GM21717 (cell line): Measurements from ENCODE around the gene MYZAP.

ENCODE experiments used
- ATAC-seq: cut with Tn5 transposase; IDR thresholded peaks from one replicate; pipeline ENCODE4 v1.9.1; 2021; ENCODE audit warnings: mild to moderate bottlenecking, moderate library complexity; ENCODE audit not compliant: unreplicated experiment

MYZAP gene

DNA sequence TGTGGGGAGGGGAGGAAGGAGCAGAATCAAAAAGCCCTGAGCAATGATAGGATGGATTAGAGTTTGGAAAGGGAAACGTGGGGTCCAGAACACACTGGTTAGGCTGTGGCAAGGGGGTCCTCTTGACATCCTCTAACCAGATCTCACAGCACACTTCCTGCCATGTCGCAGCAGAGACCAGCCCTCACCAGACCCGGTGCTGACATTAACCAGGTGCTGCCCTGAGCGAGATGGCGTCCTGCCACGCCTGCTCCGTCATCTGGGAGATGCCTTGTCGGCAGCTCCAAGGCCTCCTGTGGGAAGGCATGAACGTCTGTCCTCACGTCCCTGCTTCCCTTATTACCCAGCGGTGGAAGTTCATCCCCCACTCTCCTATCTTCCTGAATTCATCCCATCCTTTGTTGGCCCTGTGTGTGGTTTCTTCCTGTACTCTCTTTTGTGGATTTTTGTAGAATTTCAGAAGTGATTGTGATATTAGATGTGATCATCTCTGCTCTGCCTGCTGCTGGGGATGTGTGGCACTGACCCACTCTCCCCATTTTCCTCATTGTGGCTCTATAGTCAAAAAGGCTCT is 29.4 kb upstream of the MYZAP start:
- no peak for ATAC-seq

DNA sequence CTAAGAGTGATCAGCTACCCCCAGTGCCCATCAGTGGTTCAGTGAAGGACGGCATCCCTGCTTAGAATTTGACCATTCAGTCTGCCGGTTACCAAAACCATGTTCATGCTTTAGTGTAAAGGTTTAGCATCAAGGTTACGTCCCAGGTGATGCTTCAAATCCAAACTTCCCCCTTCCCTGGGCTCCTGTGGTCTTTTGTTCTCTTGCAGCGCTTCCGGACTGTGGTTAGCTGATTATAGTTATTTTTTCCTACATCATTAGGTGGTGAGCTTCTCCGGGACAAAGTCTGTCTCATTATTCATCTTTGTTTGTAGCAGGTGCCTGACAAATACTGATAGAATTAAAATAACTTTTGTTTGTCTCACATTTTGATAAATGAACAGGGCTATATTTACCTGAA is 28.3 kb upstream of the MYZAP start:
- ATAC-seq: no peak

GRCh38 chr15:57565311-57565710 is 26.4 kb upstream of the MYZAP start:
- ATAC-seq: no peak

GRCh38 chr15:57566834-57567233 is 24.9 kb upstream of the MYZAP start:
- ATAC-seq: no peak

DNA sequence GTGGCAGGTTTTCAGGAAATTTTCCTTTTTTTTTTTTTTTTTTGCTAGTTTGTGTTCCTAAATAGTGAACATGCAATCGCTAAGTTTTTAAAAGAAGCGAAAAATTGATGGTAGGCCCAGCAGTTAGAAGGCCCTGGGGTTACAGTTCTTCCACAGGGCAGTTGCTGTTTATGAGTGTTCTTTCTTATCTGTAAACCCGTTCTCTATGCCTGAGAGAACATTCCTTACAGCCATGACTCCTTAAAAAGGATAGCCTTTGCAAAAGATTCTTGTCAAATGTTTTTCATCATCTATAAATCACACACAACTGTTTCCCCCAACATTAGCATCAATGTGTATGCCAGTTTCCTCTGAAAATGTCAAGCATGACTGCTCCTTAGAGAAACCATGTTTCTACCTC is 23.8 kb upstream of the MYZAP start:
- no peak for ATAC-seq

- ATAC-seq: no peak
Observed at GRCh38 chr15:57568299-57568698, 23.4 kb upstream of the MYZAP start.

DNA sequence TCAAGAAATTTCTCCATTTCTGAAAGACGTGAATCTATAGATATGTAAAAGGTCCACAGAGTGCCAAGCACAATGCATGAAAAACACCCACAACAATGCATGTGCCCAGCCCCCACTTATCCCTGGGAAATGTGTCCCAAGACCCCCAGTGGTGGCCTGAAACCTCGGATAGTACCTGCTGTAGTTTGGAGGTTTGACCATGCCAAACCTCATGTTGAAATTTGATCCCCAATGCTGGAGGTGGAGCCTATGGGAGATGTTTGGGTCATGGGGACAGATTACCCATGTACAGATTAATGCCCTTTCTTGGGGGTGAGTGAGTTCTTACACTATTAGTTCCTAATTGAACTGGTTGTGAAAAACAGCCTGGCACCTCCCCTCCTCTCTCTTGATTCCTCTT is 21.4 kb upstream of the MYZAP start:
- ATAC-seq: no peak

GRCh38 chr15:57570994-57571393 is 20.7 kb upstream of the MYZAP start:
- no peak for ATAC-seq

DNA sequence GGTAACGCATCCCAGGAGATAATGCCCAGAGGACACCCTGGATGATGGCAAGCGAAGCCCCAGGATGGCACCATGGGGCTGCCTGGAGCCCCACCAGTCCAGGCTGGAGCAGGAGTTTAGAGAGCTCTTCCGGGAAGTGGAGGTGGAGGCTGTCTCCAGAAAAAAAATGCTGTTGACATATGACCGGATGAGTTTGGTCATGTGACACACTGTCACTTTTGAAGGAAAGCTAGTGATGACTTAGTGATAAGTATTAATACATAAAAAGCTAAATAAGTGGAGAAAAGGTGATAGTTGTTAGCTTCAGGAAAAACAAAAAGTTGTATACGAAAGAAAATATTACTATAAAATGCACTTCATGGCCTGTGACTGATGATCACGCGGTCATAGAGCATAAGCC is 20.0 kb upstream of the MYZAP start:
- ATAC-seq: no peak

- no peak for ATAC-seq
Observed at GRCh38 chr15:57572468-57572867, 19.2 kb upstream of the MYZAP start.

- no peak for ATAC-seq
Observed at GRCh38 chr15:57573151-57573550, 18.6 kb upstream of the MYZAP start.

- no peak for ATAC-seq
Observed at GRCh38 chr15:57575363-57575762, 16.3 kb upstream of the MYZAP start.

DNA sequence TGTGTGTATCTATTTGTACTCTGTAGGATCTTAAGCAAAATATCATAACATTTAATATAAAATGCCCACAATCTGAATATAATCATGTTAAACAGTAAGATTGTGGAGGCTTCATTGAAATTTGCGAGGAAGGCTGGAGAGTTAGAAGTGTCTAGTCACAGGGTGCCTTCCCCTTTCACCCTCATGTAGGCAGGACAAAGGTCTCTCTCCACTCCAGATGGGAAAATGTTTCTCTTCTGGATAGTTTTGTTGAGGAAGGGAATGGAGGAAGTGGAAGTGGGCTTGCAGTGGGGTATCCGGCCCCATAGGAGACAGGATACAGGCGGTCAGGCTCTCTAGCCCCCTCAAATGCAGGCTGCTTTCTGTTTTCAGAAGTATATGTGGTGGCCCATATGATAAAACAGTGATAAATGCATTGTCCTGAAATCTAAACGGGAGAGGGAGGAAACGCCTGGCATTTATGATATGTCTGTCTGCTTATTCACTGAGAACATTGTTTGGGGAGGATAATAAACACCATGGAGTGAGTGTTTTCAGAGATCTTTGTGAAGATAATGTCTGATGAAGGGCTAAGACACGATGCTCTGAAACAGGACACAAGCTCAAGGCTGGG is 13.3 kb upstream of the MYZAP start:
- ATAC-seq: no peak

DNA sequence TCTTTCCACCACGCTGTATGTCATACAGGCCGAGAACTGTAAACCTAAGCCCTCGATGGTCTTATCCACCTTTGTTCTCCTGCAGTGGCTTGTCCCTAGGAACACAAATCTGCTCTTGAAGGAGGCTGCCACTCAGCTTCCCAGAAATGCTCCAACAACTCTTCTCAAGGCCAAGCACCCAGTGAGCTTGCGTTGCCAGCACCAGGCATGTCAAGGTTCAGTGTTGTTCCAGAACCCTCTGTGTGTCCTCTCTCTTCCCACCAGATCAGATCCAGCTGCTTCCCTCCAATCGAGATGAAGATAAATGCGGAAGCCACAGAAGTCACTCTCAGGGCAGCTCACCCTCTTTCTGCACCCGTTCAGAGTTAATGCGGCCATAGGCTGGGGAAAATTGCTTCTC is 11.3 kb upstream of the MYZAP start:
- ATAC-seq: no peak

- ATAC-seq: no peak
Observed at GRCh38 chr15:57580866-57581265, 10.8 kb upstream of the MYZAP start.

DNA sequence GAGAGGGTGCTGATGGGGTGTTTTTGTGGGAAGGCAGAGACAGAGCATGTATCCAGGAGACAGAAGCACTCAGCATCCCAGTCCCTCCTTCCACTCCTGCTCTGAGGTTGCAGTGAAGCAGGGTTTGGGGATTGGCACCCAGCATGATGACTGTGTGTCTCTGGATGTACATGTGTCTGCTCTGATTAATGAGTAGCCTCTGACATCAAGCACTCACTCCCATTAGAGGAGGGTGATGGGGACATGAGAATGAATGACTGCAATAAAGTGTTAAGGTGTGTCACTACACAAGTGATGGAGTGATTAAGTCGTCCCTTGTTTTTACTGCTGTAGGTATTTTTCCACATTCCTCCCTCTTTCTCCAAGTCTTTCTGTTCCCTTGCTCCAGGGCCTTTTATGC is 9.6 kb upstream of the MYZAP start:
- ATAC-seq: no peak

GRCh38 chr15:57583282-57583681 is 8.4 kb upstream of the MYZAP start:
- no peak for ATAC-seq

DNA sequence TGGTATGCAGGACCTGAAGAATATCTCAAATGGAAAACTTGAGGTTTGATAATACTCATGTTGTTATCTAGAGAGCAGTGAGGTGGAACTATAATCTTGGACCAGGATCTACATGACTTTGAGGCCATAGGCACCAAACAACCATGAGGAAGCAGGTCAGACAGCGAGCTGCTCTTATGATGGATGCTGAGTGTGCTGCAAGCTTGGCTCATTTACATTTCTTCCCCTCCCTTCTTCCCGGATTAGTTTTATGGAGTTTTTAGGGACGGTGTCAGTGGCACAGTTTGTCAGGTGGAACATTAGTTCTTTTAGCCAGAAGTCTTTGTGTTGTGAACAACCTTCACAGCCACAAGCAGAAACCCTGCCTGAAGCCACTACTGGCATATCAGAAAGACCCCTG is 8.0 kb upstream of the MYZAP start:
- no peak for ATAC-seq

- ATAC-seq: no peak
Observed at GRCh38 chr15:57586661-57587424, 4.9 kb upstream of the MYZAP start.

- ATAC-seq: no peak
Observed at GRCh38 chr15:57589281-57589680, 2.4 kb upstream of the MYZAP start.

DNA sequence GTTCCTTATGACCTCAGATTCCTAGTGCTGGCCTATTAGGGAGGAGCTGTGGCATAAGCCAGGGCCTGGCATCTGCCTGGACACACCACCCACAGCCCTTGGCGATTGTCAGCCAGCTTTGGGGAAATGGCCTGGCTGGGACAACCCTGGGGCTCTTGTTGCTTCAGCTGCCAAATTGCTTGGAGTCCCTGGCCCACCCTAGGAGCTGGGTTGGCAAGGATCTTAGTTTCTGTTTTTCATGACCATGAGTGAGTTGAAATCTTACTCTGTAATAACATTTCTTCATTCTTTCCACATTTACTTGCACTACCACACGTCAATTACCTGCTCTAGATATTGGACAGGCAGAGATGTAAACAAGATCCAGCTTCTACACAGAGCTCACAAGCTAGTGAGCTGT is 1.9 kb upstream of the MYZAP start:
- no peak for ATAC-seq

DNA sequence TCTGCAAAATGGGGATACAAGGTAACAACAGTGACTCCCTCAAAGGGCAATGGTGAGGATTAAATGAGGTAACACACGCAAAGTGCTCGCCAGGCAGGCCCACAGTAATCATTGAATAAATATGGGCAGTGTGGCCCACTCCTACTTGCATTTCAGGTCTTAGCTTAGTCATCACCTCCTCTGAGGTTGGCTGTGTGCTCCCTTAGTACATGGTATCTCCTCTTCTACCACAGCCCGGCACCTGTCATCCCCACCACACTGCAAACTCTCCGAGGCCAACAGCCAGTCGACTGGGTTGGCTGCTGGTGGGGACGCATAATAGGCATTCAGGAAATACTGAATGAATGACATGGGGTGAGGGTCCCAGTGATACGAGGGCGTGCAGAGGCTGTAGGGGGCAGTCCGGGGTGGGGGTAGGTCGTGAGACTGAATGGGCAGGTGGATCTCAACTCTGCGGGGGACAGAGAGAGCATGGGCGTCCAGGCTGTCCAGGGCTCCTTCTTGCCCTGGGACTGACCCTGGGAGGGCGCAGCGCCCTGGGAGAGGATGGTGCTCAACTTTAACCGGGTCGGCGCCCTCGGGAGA is 375 bp upstream of the MYZAP start:
- ATAC-seq: no peak
